Esophagus muscularis mucosa (tissue), 2 donors: ENCODE results near the gene KIAA1210.
"Not testable (repeated sequence)": the region's sequence is repeated elsewhere in the genome, so short reads cannot be mapped to it uniquely, and the experiment has no call there.

Experiments used
- EP300 ChIP-seq: sonication (generic); formaldehyde crosslinking; IDR thresholded peaks from one replicate; pipeline ENCODE4 v1.6.1; 2017; ENCODE audit warnings: antibody characterized with exemption
- POLR2A ChIP-seq: fragments of 450-650 bp; IDR thresholded peaks from one replicate; pipeline ENCODE4 v1.6.1; 2017; ENCODE audit warnings: antibody characterized with exemption, moderate library complexity, mild to moderate bottlenecking, low read depth

GRCh38 chrX:119029656-119030055 is 98.0 kb downstream of the KIAA1210 start:
- TF ChIP-seq POLR2A, EP300: not testable (repeated sequence)
